Measurements from ENCODE around the gene KMT2C.
A peak's percentile ranks its signal among the peaks of the same experiment; 100 is the strongest.

The KMT2C gene

GRCh38 chr7:152342796-152343195 is 93.0 kb downstream of the KMT2C start:
- Histone ChIP-seq H3K36me3 (ENCODE audit: insufficient read depth, low read length) (peaks cover 28% of the 10 kb centered on the region), H3K9ac (ENCODE audit: low read length) (peak overlapping the region; percentile 39), H3K79me2 (ENCODE audit: insufficient read depth, low read length) (peaks cover 94% of the 10 kb centered on the region), H2AFZ (ENCODE audit: low read length) (no peak overlapping the region), H3K27ac (ENCODE audit: low read depth, low read length, poor library complexity, severe bottlenecking) (peak overlapping the region; percentile 95), H3F3A (ENCODE audit: insufficient read depth, low read length) (peaks cover 15% of the 10 kb centered on the region), H3K4me3 (ENCODE audit: low read depth, low read length, poor library complexity, severe bottlenecking) (peak overlapping the region; percentile 0), H3K4me1 (ENCODE audit: insufficient read depth, low read length, severe bottlenecking) (peaks cover 71% of the 10 kb centered on the region), H3K4me2 (ENCODE audit: low read length) (peak overlapping the region; percentile 66), H3K9me2 (ENCODE audit: low read depth, low read length) (no peaks in the 10 kb centered on the region), H3K27me3 (ENCODE audit: insufficient read depth, low read length) (no peaks in the 10 kb centered on the region), H3K9me3 (ENCODE audit: low read length) (no peaks in the 10 kb centered on the region), H4K20me1 (ENCODE audit: insufficient read depth, low read length) (no peaks in the 10 kb centered on the region)
- TF ChIP-seq, protein P1, sequence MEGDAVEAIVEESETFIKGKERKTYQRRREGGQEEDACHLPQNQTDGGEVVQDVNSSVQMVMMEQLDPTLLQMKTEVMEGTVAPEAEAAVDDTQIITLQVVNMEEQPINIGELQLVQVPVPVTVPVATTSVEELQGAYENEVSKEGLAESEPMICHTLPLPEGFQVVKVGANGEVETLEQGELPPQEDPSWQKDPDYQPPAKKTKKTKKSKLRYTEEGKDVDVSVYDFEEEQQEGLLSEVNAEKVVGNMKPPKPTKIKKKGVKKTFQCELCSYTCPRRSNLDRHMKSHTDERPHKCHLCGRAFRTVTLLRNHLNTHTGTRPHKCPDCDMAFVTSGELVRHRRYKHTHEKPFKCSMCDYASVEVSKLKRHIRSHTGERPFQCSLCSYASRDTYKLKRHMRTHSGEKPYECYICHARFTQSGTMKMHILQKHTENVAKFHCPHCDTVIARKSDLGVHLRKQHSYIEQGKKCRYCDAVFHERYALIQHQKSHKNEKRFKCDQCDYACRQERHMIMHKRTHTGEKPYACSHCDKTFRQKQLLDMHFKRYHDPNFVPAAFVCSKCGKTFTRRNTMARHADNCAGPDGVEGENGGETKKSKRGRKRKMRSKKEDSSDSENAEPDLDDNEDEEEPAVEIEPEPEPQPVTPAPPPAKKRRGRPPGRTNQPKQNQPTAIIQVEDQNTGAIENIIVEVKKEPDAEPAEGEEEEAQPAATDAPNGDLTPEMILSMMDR (IDR thresholded peaks at IDR 0.05; ENCODE audit: low read length): no peak
- no peak for TF ChIP-seq EZH2 (IDR thresholded peaks at IDR 0.05; ENCODE audit: borderline replicate concordance, low read length)

- Histone ChIP-seq H4K20me1 (ENCODE audit: insufficient read depth, low read length) (no peaks in the 10 kb centered on the region), H3K4me2 (ENCODE audit: low read length) (peak overlapping the region; percentile 66), H3K79me2 (ENCODE audit: insufficient read depth, low read length) (peaks cover 90% of the 10 kb centered on the region), H3K9me2 (ENCODE audit: low read depth, low read length) (no peaks in the 10 kb centered on the region), H3F3A (ENCODE audit: insufficient read depth, low read length) (peaks cover 15% of the 10 kb centered on the region), H3K9me3 (ENCODE audit: low read length) (no peaks in the 10 kb centered on the region), H3K36me3 (ENCODE audit: insufficient read depth, low read length) (peaks cover 18% of the 10 kb centered on the region), H3K4me1 (ENCODE audit: insufficient read depth, low read length, severe bottlenecking) (peaks cover 80% of the 10 kb centered on the region), H3K27ac (ENCODE audit: low read depth, low read length, poor library complexity, severe bottlenecking) (peak overlapping the region; percentile 95), H3K9ac (ENCODE audit: low read length) (peak overlapping the region; percentile 49), H3K4me3 (ENCODE audit: low read depth, low read length, poor library complexity, severe bottlenecking) (peak overlapping the region; percentile 39), H2AFZ (ENCODE audit: low read length) (no peak overlapping the region), H3K27me3 (ENCODE audit: insufficient read depth, low read length) (no peaks in the 10 kb centered on the region)
- no peak for TF ChIP-seq EZH2 (IDR thresholded peaks at IDR 0.05; ENCODE audit: borderline replicate concordance, low read length)
- TF ChIP-seq, protein P1 (IDR thresholded peaks at IDR 0.05; ENCODE audit: low read length): no peak
Observed at GRCh38 chr7:152341914-152342236, 93.9 kb downstream of the KMT2C start.

DNA sequence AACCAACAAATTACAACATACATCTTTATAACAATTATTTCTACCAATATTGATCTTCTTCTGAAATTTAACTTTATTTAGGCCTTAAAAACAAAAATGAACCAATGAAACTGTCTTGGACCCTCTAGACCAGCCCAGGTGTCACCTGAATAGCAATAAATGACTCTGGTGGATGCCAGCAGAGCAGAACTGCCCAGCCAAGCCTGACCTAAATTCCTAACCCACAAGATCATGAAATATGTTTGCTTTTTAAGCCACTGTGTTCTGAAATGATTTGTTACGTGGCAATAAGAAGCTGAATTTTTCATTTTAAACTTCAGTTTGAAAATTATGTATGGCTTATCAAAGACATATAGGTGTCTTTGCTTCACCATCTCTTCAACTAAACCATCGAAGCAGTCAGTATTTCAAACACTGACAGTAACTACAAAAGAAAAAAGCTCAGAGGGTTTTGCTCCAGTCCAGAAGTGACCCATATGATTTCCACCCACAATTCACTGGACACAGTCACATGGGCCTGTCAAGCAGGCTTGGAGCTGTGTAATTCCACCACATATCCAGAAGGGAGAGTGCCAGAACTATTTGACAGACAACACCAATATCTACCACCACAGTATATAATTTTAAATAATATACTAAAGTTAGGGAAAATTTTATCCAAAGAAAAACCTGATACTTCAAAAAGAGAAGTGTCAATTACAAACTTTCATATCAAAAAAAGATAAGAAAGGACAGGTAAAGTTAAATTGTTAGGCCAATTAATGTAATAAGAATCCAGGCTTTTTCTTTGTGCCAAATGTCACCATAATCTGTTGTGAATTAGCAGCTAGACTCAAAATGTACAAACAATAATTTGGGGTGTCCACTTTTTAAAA is 94.5 kb downstream of the KMT2C start:
- Histone ChIP-seq H3K9me3 (ENCODE audit: low read length) (no peaks in the 10 kb centered on the region), H4K20me1 (ENCODE audit: insufficient read depth, low read length) (peaks cover 3% of the 10 kb centered on the region; the same call in 1 of the 2 replicates), H3K9me2 (ENCODE audit: low read depth, low read length) (no peaks in the 10 kb centered on the region), H3K4me3 (ENCODE audit: low read depth, low read length, poor library complexity, severe bottlenecking) (peak overlapping the region; percentile 39), H3K9ac (ENCODE audit: low read length) (peak overlapping the region; percentile 49), H3K27me3 (ENCODE audit: insufficient read depth, low read length) (no peaks in the 10 kb centered on the region), H3K27ac (ENCODE audit: low read depth, low read length, poor library complexity, severe bottlenecking) (peak overlapping the region; percentile 95), H3K4me1 (ENCODE audit: insufficient read depth, low read length, severe bottlenecking) (peaks cover 86% of the 10 kb centered on the region), H3K4me2 (ENCODE audit: low read length) (peak overlapping the region; percentile 66), H3K79me2 (ENCODE audit: insufficient read depth, low read length) (peaks cover 94% of the 10 kb centered on the region), H3F3A (ENCODE audit: insufficient read depth, low read length) (peaks cover 15% of the 10 kb centered on the region), H2AFZ (ENCODE audit: low read length) (no peak overlapping the region), H3K36me3 (ENCODE audit: insufficient read depth, low read length) (peaks cover 14% of the 10 kb centered on the region)
- TF ChIP-seq, protein P1 (IDR thresholded peaks at IDR 0.05; ENCODE audit: low read length): peak; percentile 39
- TF ChIP-seq EZH2 (IDR thresholded peaks at IDR 0.05; ENCODE audit: borderline replicate concordance, low read length): no peak
